ENCODE measurements around the gene SLC30A3. TPM values are rescaled to one million over a fixed set of nuclear protein-coding genes. Genes with fewer than 3 reads are reported as not detected.

Gene SLC30A3
- total and polyA plus RNA-seq, 10 of the 15 experiments (the other 5 are each of a cell fraction or from before 2014, with no cell fraction given): 0.23 TPM; not detected in 9

DNA sequence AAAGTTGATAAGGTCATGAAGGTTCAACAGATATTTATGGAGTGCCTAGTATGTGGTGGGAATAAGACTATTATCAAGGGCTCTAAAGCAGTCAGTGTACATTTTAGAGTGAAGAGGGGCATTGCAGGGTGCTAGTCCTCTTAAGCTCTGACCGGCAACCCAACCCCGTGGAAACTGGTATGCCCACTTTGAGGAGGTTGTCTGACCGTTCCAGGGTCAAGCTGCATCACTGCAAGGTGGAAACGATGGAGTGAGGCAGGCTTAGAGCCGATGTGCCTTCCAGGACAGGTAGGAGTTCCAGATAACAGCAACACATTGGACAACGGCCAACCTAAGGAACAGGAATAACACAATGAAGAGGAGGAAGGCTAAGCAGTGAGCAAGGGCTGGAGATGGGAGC lies 46.8 kb upstream of the SLC30A3 start (continued):
- TF ChIP-seq, protein P1, sequence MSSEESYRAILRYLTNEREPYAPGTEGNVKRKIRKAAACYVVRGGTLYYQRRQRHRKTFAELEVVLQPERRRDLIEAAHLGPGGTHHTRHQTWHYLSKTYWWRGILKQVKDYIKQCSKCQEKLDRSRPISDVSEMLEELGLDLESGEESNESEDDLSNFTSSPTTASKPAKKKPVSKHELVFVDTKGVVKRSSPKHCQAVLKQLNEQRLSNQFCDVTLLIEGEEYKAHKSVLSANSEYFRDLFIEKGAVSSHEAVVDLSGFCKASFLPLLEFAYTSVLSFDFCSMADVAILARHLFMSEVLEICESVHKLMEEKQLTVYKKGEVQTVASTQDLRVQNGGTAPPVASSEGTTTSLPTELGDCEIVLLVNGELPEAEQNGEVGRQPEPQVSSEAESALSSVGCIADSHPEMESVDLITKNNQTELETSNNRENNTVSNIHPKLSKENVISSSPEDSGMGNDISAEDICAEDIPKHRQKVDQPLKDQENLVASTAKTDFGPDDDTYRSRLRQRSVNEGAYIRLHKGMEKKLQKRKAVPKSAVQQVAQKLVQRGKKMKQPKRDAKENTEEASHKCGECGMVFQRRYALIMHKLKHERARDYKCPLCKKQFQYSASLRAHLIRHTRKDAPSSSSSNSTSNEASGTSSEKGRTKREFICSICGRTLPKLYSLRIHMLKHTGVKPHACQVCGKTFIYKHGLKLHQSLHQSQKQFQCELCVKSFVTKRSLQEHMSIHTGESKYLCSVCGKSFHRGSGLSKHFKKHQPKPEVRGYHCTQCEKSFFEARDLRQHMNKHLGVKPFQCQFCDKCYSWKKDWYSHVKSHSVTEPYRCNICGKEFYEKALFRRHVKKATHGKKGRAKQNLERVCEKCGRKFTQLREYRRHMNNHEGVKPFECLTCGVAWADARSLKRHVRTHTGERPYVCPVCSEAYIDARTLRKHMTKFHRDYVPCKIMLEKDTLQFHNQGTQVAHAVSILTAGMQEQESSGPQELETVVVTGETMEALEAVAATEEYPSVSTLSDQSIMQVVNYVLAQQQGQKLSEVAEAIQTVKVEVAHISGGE (CRISPR knock-in tag; IDR thresholded peaks at IDR 0.05): no peak
- TF ChIP-seq, protein P2, sequence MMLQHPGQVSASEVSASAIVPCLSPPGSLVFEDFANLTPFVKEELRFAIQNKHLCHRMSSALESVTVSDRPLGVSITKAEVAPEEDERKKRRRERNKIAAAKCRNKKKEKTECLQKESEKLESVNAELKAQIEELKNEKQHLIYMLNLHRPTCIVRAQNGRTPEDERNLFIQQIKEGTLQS (IDR thresholded peaks at IDR 0.05; ENCODE audit: borderline replicate concordance, extremely low read depth, low read depth, low read length): no peak
- TF ChIP-seq, protein P3, sequence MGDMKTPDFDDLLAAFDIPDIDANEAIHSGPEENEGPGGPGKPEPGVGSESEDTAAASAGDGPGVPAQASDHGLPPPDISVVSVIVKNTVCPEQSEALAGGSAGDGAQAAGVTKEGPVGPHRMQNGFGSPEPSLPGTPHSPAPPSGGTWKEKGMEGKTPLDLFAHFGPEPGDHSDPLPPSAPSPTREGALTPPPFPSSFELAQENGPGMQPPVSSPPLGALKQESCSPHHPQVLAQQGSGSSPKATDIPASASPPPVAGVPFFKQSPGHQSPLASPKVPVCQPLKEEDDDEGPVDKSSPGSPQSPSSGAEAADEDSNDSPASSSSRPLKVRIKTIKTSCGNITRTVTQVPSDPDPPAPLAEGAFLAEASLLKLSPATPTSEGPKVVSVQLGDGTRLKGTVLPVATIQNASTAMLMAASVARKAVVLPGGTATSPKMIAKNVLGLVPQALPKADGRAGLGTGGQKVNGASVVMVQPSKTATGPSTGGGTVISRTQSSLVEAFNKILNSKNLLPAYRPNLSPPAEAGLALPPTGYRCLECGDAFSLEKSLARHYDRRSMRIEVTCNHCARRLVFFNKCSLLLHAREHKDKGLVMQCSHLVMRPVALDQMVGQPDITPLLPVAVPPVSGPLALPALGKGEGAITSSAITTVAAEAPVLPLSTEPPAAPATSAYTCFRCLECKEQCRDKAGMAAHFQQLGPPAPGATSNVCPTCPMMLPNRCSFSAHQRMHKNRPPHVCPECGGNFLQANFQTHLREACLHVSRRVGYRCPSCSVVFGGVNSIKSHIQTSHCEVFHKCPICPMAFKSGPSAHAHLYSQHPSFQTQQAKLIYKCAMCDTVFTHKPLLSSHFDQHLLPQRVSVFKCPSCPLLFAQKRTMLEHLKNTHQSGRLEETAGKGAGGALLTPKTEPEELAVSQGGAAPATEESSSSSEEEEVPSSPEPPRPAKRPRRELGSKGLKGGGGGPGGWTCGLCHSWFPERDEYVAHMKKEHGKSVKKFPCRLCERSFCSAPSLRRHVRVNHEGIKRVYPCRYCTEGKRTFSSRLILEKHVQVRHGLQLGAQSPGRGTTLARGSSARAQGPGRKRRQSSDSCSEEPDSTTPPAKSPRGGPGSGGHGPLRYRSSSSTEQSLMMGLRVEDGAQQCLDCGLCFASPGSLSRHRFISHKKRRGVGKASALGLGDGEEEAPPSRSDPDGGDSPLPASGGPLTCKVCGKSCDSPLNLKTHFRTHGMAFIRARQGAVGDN (IDR thresholded peaks at IDR 0.05): no peak
- TF ChIP-seq KLF5 (IDR thresholded peaks at IDR 0.05; ENCODE audit: partially characterized antibody): no peak
- no peak for TF ChIP-seq NFYA (IDR thresholded peaks at IDR 0.05; ENCODE audit: borderline replicate concordance, low read depth, low read length)
- TF ChIP-seq NR2C1 (IDR thresholded peaks at IDR 0.05): no peak
- TF ChIP-seq ZNF207 (IDR thresholded peaks at IDR 0.05; ENCODE audit: borderline replicate concordance): no peak

Measured in GM12878 (cell line).